BJ (cell line): ENCODE results near the gene DISP3. TPM values are rescaled to one million over a fixed set of nuclear protein-coding genes. Genes with fewer than 3 reads are reported as not detected.

Experiments
- CTCF ChIA-PET: fragments of 350-600 bp; formaldehyde crosslinking; extraction: SDS; loops from one replicate; lab custom pipeline; 2021; ENCODE audit warnings: antibody characterized with exemption, inconsistent platforms; lab: Yijun Ruan, JAX
- POLR2A ChIA-PET: fragments of 300-600 bp; sonication (Branson Sonifier 250); formaldehyde crosslinking; extraction: SDS; loops from one replicate; lab custom pipeline; 2021; ENCODE audit warnings: antibody characterized with exemption; lab: Charles Lee
- DNase-seq: peaks from one replicate; pipeline ENCODE4 v3.0.0-alpha.2; 2011; ENCODE audit warnings: low read depth
- H3K27me3 ChIP-seq: 2 replicates; pipeline ENCODE4 v1.6.0; 2011; ENCODE audit warnings: low read length; ENCODE audit not compliant: control insufficient read depth, insufficient read depth
- H3K36me3 ChIP-seq: 2 replicates; pipeline ENCODE4 v1.5.1; 2011; ENCODE audit warnings: low read length; ENCODE audit not compliant: control insufficient read depth, insufficient read depth
- H3K4me3 ChIP-seq: 2 replicates; pipeline ENCODE4 v1.5.1; 2011; ENCODE audit warnings: low read depth, mild to moderate bottlenecking, control low read depth, low read length
- CTCF ChIP-seq: IDR thresholded peaks from 2 replicates; pipeline ENCODE4 v1.5.1; 2011; ENCODE audit warnings: low read depth, mild to moderate bottlenecking, control low read depth, inconsistent platforms, low read length, moderate library complexity; ENCODE audit not compliant: insufficient read depth
- polyA plus RNA-seq: library from polyadenylated mRNA; depleted of rRNA; stranded (reverse); fragments of >200 nt; gene quantifications from 2 replicates; pipeline ENCODE4 v1.2.3, GENCODE V29; 2011

DISP3 gene
- polyA plus RNA-seq, 1 experiment: 0.02 TPM

DNA sequence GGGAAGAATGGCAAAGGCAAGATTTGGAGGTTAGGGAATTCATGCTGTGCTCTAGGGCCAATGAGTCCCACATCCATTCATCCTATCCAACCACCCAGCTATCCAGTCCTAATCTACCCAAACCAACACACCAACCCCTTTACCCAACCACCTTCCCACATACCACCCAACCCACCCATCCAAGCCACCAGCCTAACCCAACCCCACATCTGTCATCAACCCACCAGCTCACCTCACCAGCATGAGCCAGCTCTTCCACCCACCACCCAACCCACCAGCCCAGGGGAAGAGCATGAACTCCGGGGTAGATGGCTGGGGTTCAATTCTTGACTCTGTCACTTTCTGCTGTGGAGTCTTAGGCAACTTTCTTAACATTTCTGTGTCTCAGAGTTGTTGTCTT is 35.9 kb upstream of the DISP3 start:
- CTCF ChIA-PET: no interaction called here
- 0 out of 2 replicates have a peak, but pooled peaks cover 1% of the 10 kb centered on the region for H3K27me3 ChIP-seq

DNA sequence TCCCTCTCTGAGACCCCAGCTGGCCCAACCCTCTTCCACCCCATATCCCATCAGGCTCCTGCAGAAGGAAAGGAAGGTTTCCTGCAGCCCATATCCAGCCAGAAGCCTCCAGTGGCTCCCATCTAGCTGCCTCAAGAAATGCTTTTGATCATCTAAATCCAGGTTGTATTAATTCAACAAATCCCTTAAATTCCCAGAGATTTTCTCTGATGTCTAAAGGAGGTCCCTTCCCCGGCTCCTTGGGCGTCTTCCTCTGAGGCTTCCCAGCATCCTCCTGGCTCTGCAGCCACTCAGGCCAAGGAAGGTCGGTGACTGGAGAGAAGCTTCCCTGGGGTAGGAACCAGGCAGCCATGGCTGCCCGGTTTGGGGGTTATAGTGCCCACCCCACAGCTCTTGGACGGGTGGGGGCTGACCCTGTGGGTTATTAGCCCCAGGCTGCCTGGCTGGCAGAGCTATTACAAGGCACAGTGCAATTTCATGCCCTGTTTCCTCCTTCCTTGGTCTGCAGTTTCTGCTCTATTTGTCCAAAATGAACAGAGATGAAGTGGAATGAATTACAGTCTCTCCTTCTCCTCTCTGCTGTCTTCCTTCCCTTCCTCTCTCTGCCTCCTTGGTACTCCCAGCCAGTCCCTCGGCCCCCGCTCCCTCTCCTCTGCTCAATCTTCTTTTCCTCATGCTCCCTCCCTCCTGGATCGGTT is 34.8 kb upstream of the DISP3 start:
- Histone ChIP-seq H3K27me3 (no peaks in the 10 kb centered on the region), H3K4me3 (no peak overlapping the region), H3K36me3 (no peaks in the 10 kb centered on the region)
- no peak for TF ChIP-seq CTCF
- POLR2A ChIA-PET: no interaction called here
- CTCF ChIA-PET: no interaction called here
- DNase-seq: no peak

More for the DNA sequence above, 35.9 kb upstream of the DISP3 start:
- TF ChIP-seq CTCF: no peak
- no peak for DNase-seq
- no peaks in the 10 kb centered on the region for H3K36me3 ChIP-seq
- POLR2A ChIA-PET: no interaction called here
- no peak overlapping the region for H3K4me3 ChIP-seq

GRCh38 chr1:11444907-11445306 is 34.0 kb upstream of the DISP3 start:
- Histone ChIP-seq H3K27me3 (peaks cover 2% of the 10 kb centered on the region; the same call in 1 of the 2 replicates), H3K4me3 (no peak overlapping the region), H3K36me3 (no peaks in the 10 kb centered on the region)
- ChIA-PET POLR2A (no interaction called here), CTCF (no interaction called here)
- no peak for TF ChIP-seq CTCF
- no peak for DNase-seq

DNA sequence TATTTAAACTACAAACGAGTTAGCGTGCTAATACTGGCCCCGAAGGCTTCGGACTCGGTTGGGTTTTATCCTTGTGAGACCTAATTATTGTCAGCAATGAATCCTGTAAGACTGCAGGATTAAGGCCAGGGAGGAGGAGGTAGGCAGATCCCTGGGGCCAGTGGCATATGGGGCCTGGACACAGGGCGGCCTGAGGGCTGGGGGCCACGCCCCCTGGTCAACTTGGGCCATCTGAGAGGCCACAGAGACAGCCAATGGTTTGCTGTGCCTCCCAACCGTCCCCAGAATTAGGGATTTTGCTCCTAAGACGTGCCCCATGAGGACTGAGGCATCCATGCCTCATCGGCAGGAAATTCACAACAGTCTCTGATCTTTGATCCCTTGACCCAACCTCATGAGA is 31.1 kb upstream of the DISP3 start:
- DNase-seq: no peak
- POLR2A ChIA-PET: no interaction called here
- CTCF ChIA-PET: interaction anchor here (0.7 kb wide), 1 partner anchor 21 kb away, joined by 3 read pairs; no protein-coding TSS in a partner anchor
- Histone ChIP-seq H3K36me3 (no peaks in the 10 kb centered on the region), H3K27me3 (peaks cover 2% of the 10 kb centered on the region; the same call in 1 of the 2 replicates), H3K4me3 (no peak overlapping the region)
- no peak for TF ChIP-seq CTCF

GRCh38 chr1:11448373-11449099 is 30.4 kb upstream of the DISP3 start:
- H3K4me3 ChIP-seq: no peak overlapping the region
- ChIA-PET CTCF (interaction anchor here (0.7 kb wide), 1 partner anchor 22 kb away, joined by 3 read pairs; no protein-coding TSS in a partner anchor), POLR2A (no interaction called here)
- DNase-seq: no peak
- H3K27me3 ChIP-seq: peaks cover 2% of the 10 kb centered on the region; the same call in 1 of the 2 replicates
- no peak for TF ChIP-seq CTCF
- H3K36me3 ChIP-seq: no peaks in the 10 kb centered on the region
